ENCODE measurements around the gene MAG.
"Not testable (repeated sequence)": the region's sequence is repeated elsewhere in the genome, so short reads cannot be mapped to it uniquely, and the experiment has no call there.

MAG gene

GRCh38 chr19:35360081-35360480 lies 68.1 kb downstream of the MAG start:
- not testable (repeated sequence) for H4K12ac ChIP-seq (ENCODE audit: low read depth, low read length); H3K79me1 ChIP-seq (ENCODE audit: low read length); H3K9ac ChIP-seq (ENCODE audit: low read length); H3K79me2 ChIP-seq (ENCODE audit: control insufficient read depth, insufficient read depth, low read length, poor library complexity); H3K36me3 ChIP-seq (ENCODE audit: control insufficient read depth in 1 of 2, insufficient read depth in 2 of 2, low read length in 2 of 2); H3K4ac ChIP-seq (ENCODE audit: low read depth, low read length); H3K27me3 ChIP-seq (ENCODE audit: insufficient read depth, low read length); H3K27ac ChIP-seq (ENCODE audit: low read depth, low read length); H2AFZ ChIP-seq (ENCODE audit: insufficient read depth, low read length, poor library complexity); H3K4me1 ChIP-seq (ENCODE audit: control insufficient read depth in 1 of 2, insufficient read depth in 2 of 2, low read length in 2 of 2); H3K4me3 ChIP-seq (ENCODE audit: low read depth, low read length); H4K91ac ChIP-seq (ENCODE audit: low read depth, low read length); H3K14ac ChIP-seq (ENCODE audit: low read length); H4K8ac ChIP-seq (ENCODE audit: low read depth, low read length); H3K23ac ChIP-seq (ENCODE audit: low read length); H3K18ac ChIP-seq (ENCODE audit: low read length); H2AK5ac ChIP-seq (ENCODE audit: low read length); H2BK5ac ChIP-seq (ENCODE audit: low read depth, low read length, poor library complexity); H2BK120ac ChIP-seq (ENCODE audit: insufficient read depth, low read length, poor library complexity); H3K9me3 ChIP-seq (ENCODE audit: insufficient read depth, low read depth, low read length); H3K4me2 ChIP-seq (ENCODE audit: low read length); DNase-seq; H2BK12ac ChIP-seq (ENCODE audit: low read length)
- WGBS (ENCODE audit: extremely low coverage, insufficient coverage, insufficient read length) = no CpG with 5 or more reads among the region's 5 CpGs

- Histone ChIP-seq H4K91ac (ENCODE audit: low read depth, low read length) (no peak overlapping the region), H2BK5ac (ENCODE audit: low read depth, low read length, poor library complexity) (no peak overlapping the region), H4K12ac (ENCODE audit: low read depth, low read length) (no peak overlapping the region), H2BK12ac (ENCODE audit: low read length) (no peak overlapping the region), H3K27ac (ENCODE audit: low read depth, low read length) (no peak overlapping the region), H3K14ac (ENCODE audit: low read length) (no peak overlapping the region), H4K8ac (ENCODE audit: low read depth, low read length) (no peak overlapping the region), H3K23ac (ENCODE audit: low read length) (no peak overlapping the region), H3K36me3 (ENCODE audit: control insufficient read depth in 1 of 2, insufficient read depth in 2 of 2, low read length in 2 of 2) (no peaks in the 10 kb centered on the region), H3K79me2 (ENCODE audit: control insufficient read depth, insufficient read depth, low read length, poor library complexity) (no peaks in the 10 kb centered on the region), H3K4me1 (ENCODE audit: control insufficient read depth in 1 of 2, insufficient read depth in 2 of 2, low read length in 2 of 2) (no peaks in the 10 kb centered on the region), H3K18ac (ENCODE audit: low read length) (no peak overlapping the region), H2AFZ (ENCODE audit: insufficient read depth, low read length, poor library complexity) (no peak overlapping the region), H2BK120ac (ENCODE audit: insufficient read depth, low read length, poor library complexity) (no peak overlapping the region), H3K4me2 (ENCODE audit: low read length) (no peak overlapping the region), H2AK5ac (ENCODE audit: low read length) (no peak overlapping the region), H3K9ac (ENCODE audit: low read length) (no peak overlapping the region), H3K27me3 (ENCODE audit: insufficient read depth, low read length) (no peaks in the 10 kb centered on the region), H3K4me3 (ENCODE audit: low read depth, low read length) (no peak overlapping the region), H3K9me3 (ENCODE audit: insufficient read depth, low read depth, low read length) (no peaks in the 10 kb centered on the region), H3K79me1 (ENCODE audit: low read length) (no peaks in the 10 kb centered on the region), H3K4ac (ENCODE audit: low read depth, low read length) (no peak overlapping the region)
- WGBS (ENCODE audit: extremely low coverage, insufficient coverage, insufficient read length) = no CpG with 5 or more reads among the region's 5 CpGs
- no peak for DNase-seq
These were observed 69.0 kb downstream of the MAG start for GRCh38 chr19:35360880-35361420.

- H3K79me2 ChIP-seq (ENCODE audit: control insufficient read depth, insufficient read depth, low read length, poor library complexity) = no peaks in the 10 kb centered on the region
- H3K18ac ChIP-seq (ENCODE audit: low read length) = no peak overlapping the region
- no peak for DNase-seq
- no peak overlapping the region for H2BK5ac ChIP-seq (ENCODE audit: low read depth, low read length, poor library complexity)
- no peak overlapping the region for H3K14ac ChIP-seq (ENCODE audit: low read length)
- H3K27me3 ChIP-seq (ENCODE audit: insufficient read depth, low read length) = no peaks in the 10 kb centered on the region
- H3K36me3 ChIP-seq (ENCODE audit: control insufficient read depth in 1 of 2, insufficient read depth in 2 of 2, low read length in 2 of 2) = no peaks in the 10 kb centered on the region
- H3K9ac ChIP-seq (ENCODE audit: low read length) = no peak overlapping the region
- H4K12ac ChIP-seq (ENCODE audit: low read depth, low read length) = no peak overlapping the region
- no CpG with 5 or more reads among the region's 14 CpGs for WGBS (ENCODE audit: extremely low coverage, insufficient coverage, insufficient read length)
- H4K8ac ChIP-seq (ENCODE audit: low read depth, low read length) = no peak overlapping the region
- no peak overlapping the region for H3K4me2 ChIP-seq (ENCODE audit: low read length)
- no peaks in the 10 kb centered on the region for H3K4me1 ChIP-seq (ENCODE audit: control insufficient read depth in 1 of 2, insufficient read depth in 2 of 2, low read length in 2 of 2)
- no peak overlapping the region for H2BK12ac ChIP-seq (ENCODE audit: low read length)
- H3K23ac ChIP-seq (ENCODE audit: low read length) = no peak overlapping the region
- no peak overlapping the region for H2AFZ ChIP-seq (ENCODE audit: insufficient read depth, low read length, poor library complexity)
- no peak overlapping the region for H2BK120ac ChIP-seq (ENCODE audit: insufficient read depth, low read length, poor library complexity)
- no peak overlapping the region for H3K4ac ChIP-seq (ENCODE audit: low read depth, low read length)
- no peak overlapping the region for H3K27ac ChIP-seq (ENCODE audit: low read depth, low read length)
- no peaks in the 10 kb centered on the region for H3K9me3 ChIP-seq (ENCODE audit: insufficient read depth, low read depth, low read length)
- H2AK5ac ChIP-seq (ENCODE audit: low read length) = no peak overlapping the region
- H3K79me1 ChIP-seq (ENCODE audit: low read length) = no peaks in the 10 kb centered on the region
- no peak overlapping the region for H3K4me3 ChIP-seq (ENCODE audit: low read depth, low read length)
- H4K91ac ChIP-seq (ENCODE audit: low read depth, low read length) = no peak overlapping the region
These were observed 70.5 kb downstream of the MAG start for GRCh38 chr19:35362261-35363000.

GRCh38 chr19:35363001-35363590 lies 71.1 kb downstream of the MAG start:
- Histone ChIP-seq H3K27ac (ENCODE audit: low read depth, low read length) (no peak overlapping the region), H2BK5ac (ENCODE audit: low read depth, low read length, poor library complexity) (no peak overlapping the region), H4K91ac (ENCODE audit: low read depth, low read length) (no peak overlapping the region), H3K4me1 (ENCODE audit: control insufficient read depth in 1 of 2, insufficient read depth in 2 of 2, low read length in 2 of 2) (no peaks in the 10 kb centered on the region), H3K79me1 (ENCODE audit: low read length) (no peaks in the 10 kb centered on the region), H4K8ac (ENCODE audit: low read depth, low read length) (no peak overlapping the region), H4K12ac (ENCODE audit: low read depth, low read length) (no peak overlapping the region), H2BK120ac (ENCODE audit: insufficient read depth, low read length, poor library complexity) (no peak overlapping the region), H3K27me3 (ENCODE audit: insufficient read depth, low read length) (no peaks in the 10 kb centered on the region), H3K23ac (ENCODE audit: low read length) (no peak overlapping the region), H3K79me2 (ENCODE audit: control insufficient read depth, insufficient read depth, low read length, poor library complexity) (no peaks in the 10 kb centered on the region), H3K4me2 (ENCODE audit: low read length) (no peak overlapping the region), H3K9ac (ENCODE audit: low read length) (no peak overlapping the region), H3K14ac (ENCODE audit: low read length) (no peak overlapping the region), H3K18ac (ENCODE audit: low read length) (no peak overlapping the region), H3K4me3 (ENCODE audit: low read depth, low read length) (no peak overlapping the region), H3K36me3 (ENCODE audit: control insufficient read depth in 1 of 2, insufficient read depth in 2 of 2, low read length in 2 of 2) (no peaks in the 10 kb centered on the region), H3K4ac (ENCODE audit: low read depth, low read length) (no peak overlapping the region), H3K9me3 (ENCODE audit: insufficient read depth, low read depth, low read length) (no peaks in the 10 kb centered on the region), H2AFZ (ENCODE audit: insufficient read depth, low read length, poor library complexity) (no peak overlapping the region), H2BK12ac (ENCODE audit: low read length) (no peak overlapping the region), H2AK5ac (ENCODE audit: low read length) (no peak overlapping the region)
- no CpG with 5 or more reads among the region's 11 CpGs for WGBS (ENCODE audit: extremely low coverage, insufficient coverage, insufficient read length)
- DNase-seq = no peak
